Measurements from ENCODE around the gene SPC24. TPM values are rescaled to one million over a fixed set of nuclear protein-coding genes. Genes with fewer than 3 reads are reported as not detected.
"Not testable (repeated sequence)": the region's sequence is repeated elsewhere in the genome, so short reads cannot be mapped to it uniquely, and the experiment has no call there.

The SPC24 gene
- total RNA-seq, 1 donor from 2014 or later, result 3.8 TPM

DNA sequence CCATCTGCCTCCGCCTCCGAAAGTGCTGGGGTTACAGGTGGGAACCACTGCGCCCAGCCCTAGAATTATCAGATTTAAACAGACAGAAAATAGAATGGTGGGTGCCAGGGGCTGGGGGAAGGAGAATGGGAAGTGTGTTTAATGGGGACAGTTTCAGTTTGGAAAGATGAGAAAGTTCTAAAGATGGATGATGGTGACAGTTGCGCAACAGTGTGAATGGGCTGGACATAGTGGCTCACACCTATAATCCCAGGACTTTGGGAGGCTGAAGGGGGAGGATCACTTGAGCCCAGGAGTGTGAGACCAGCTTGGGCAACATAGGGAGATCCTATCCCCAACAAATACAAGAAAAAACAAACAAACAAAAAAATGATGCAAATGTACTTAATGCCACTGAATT lies 25.9 kb upstream of the SPC24 start:
- no peak overlapping the region for H3K4me3 Mint-ChIP-seq (ENCODE audit: unreplicated experiment)
- H3K27ac Mint-ChIP-seq (ENCODE audit: unreplicated experiment), result no peak overlapping the region
- DNase-seq, result no peak
- TF ChIP-seq, protein P1, sequence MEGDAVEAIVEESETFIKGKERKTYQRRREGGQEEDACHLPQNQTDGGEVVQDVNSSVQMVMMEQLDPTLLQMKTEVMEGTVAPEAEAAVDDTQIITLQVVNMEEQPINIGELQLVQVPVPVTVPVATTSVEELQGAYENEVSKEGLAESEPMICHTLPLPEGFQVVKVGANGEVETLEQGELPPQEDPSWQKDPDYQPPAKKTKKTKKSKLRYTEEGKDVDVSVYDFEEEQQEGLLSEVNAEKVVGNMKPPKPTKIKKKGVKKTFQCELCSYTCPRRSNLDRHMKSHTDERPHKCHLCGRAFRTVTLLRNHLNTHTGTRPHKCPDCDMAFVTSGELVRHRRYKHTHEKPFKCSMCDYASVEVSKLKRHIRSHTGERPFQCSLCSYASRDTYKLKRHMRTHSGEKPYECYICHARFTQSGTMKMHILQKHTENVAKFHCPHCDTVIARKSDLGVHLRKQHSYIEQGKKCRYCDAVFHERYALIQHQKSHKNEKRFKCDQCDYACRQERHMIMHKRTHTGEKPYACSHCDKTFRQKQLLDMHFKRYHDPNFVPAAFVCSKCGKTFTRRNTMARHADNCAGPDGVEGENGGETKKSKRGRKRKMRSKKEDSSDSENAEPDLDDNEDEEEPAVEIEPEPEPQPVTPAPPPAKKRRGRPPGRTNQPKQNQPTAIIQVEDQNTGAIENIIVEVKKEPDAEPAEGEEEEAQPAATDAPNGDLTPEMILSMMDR (IDR thresholded peaks at IDR 0.05; ENCODE audit: partially characterized antibody, unreplicated experiment), result no peak
- H3K4me1 Mint-ChIP-seq (ENCODE audit: low read depth, unreplicated experiment), result no peaks in the 10 kb centered on the region
- peaks cover 3% of the 10 kb centered on the region for H3K9me3 Mint-ChIP-seq (ENCODE audit: unreplicated experiment)
- H3K36me3 Mint-ChIP-seq (ENCODE audit: unreplicated experiment), result peaks cover 6% of the 10 kb centered on the region
- H3K27me3 Mint-ChIP-seq (ENCODE audit: unreplicated experiment), result peaks cover 2% of the 10 kb centered on the region

DNA sequence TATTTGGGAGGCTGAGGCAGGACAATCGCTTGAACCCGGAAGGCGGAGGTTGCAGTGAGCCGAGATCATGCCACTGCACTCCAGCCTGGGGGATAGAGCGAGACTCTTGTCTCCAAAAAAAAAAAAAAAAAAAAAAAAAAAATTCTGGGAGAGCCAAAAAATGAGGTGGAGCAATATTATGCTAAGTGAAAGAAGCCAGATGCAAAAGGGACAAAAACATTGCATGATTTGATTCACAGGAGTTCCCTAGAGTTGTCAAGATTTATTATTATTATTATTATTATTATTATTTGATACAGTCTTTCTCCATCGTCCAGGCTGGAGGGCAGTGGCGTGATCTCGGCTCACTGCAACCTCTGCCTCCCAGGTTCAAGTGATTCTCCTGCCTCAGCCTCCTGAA lies 25.4 kb upstream of the SPC24 start:
- H3K36me3 Mint-ChIP-seq (ENCODE audit: unreplicated experiment); H3K27me3 Mint-ChIP-seq (ENCODE audit: unreplicated experiment); H3K4me1 Mint-ChIP-seq (ENCODE audit: low read depth, unreplicated experiment); H3K4me3 Mint-ChIP-seq (ENCODE audit: unreplicated experiment); DNase-seq; H3K27ac Mint-ChIP-seq (ENCODE audit: unreplicated experiment); H3K9me3 Mint-ChIP-seq (ENCODE audit: unreplicated experiment): not testable (repeated sequence)

GRCh38 chr19:11180346-11180745 lies 24.8 kb upstream of the SPC24 start:
- no peaks in the 10 kb centered on the region for H3K4me1 Mint-ChIP-seq (ENCODE audit: low read depth, unreplicated experiment)
- H3K4me3 Mint-ChIP-seq (ENCODE audit: unreplicated experiment), result no peak overlapping the region
- H3K36me3 Mint-ChIP-seq (ENCODE audit: unreplicated experiment), result peaks cover 6% of the 10 kb centered on the region
- TF ChIP-seq, protein P1 (IDR thresholded peaks at IDR 0.05; ENCODE audit: partially characterized antibody, unreplicated experiment), result no peak
- peaks cover 1% of the 10 kb centered on the region for H3K9me3 Mint-ChIP-seq (ENCODE audit: unreplicated experiment)
- DNase-seq, result no peak
- H3K27ac Mint-ChIP-seq (ENCODE audit: unreplicated experiment), result no peak overlapping the region
- peaks cover 2% of the 10 kb centered on the region for H3K27me3 Mint-ChIP-seq (ENCODE audit: unreplicated experiment)

DNA sequence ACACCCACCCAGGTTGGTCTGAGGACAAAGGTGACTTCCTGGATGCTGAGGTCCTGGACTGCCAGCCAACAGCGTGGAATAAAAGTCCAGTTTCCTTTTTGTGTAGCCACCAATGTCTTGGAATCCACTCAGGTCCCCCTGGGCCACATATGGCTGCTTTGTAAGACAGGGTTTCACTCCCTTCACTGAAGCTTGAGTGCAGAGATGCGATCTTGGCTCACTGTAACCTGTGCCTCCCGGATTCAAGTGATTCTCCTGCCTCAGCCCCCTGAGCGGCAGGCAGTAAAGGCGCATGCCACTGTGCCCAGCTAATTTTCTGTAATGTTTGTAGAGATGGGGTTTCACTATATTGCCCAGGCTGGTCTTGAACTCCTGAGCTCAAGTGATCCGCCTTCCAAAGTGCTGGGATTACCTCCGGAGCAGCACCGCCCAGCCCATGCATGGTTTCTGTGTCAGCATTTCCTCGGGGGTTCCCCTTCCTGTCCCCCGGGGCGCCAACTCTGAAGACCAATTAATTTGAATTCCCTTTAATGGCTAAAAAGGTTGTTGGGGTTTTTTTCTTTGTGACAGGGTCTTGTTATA lies 24.2 kb upstream of the SPC24 start:
- peaks cover 2% of the 10 kb centered on the region for H3K27me3 Mint-ChIP-seq (ENCODE audit: unreplicated experiment)
- peaks cover 1% of the 10 kb centered on the region for H3K9me3 Mint-ChIP-seq (ENCODE audit: unreplicated experiment)
- H3K4me3 Mint-ChIP-seq (ENCODE audit: unreplicated experiment), result no peak overlapping the region
- H3K27ac Mint-ChIP-seq (ENCODE audit: unreplicated experiment), result no peak overlapping the region
- no peak for DNase-seq
- TF ChIP-seq, protein P1 (IDR thresholded peaks at IDR 0.05; ENCODE audit: partially characterized antibody, unreplicated experiment), result no peak
- H3K4me1 Mint-ChIP-seq (ENCODE audit: low read depth, unreplicated experiment), result no peaks in the 10 kb centered on the region
- H3K36me3 Mint-ChIP-seq (ENCODE audit: unreplicated experiment), result peaks cover 6% of the 10 kb centered on the region

- H3K4me1 Mint-ChIP-seq (ENCODE audit: low read depth, unreplicated experiment); H3K9me3 Mint-ChIP-seq (ENCODE audit: unreplicated experiment); H3K27ac Mint-ChIP-seq (ENCODE audit: unreplicated experiment); H3K27me3 Mint-ChIP-seq (ENCODE audit: unreplicated experiment); H3K36me3 Mint-ChIP-seq (ENCODE audit: unreplicated experiment); DNase-seq; H3K4me3 Mint-ChIP-seq (ENCODE audit: unreplicated experiment): not testable (repeated sequence)
Measured at GRCh38 chr19:11179145-11179465, 23.5 kb upstream of the SPC24 start.

DNA sequence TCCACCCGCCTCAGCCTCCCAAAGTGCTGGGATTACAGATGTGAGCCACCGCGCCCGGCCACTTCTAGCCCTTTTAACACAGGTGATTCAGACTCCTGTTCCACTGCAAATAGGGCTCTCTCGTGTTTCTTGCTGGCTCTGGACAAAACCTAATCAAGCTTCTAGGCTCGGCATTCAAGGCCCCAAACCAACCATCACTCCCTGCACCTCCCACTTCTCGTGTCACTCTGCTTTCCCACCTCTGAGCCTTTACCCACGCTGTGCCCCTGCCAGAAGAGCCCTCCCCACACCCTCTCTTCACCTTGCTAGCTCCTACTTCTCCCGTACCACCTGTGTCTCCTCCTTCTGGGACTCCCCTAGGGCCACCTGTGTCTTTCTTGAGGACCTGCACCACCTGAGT lies 22.0 kb upstream of the SPC24 start:
- H3K27me3 Mint-ChIP-seq (ENCODE audit: unreplicated experiment), result peaks cover 3% of the 10 kb centered on the region
- H3K36me3 Mint-ChIP-seq (ENCODE audit: unreplicated experiment), result no peaks in the 10 kb centered on the region
- DNase-seq, result no peak
- no peak overlapping the region for H3K4me3 Mint-ChIP-seq (ENCODE audit: unreplicated experiment)
- H3K4me1 Mint-ChIP-seq (ENCODE audit: low read depth, unreplicated experiment), result no peaks in the 10 kb centered on the region
- TF ChIP-seq, protein P1 (IDR thresholded peaks at IDR 0.05; ENCODE audit: partially characterized antibody, unreplicated experiment), result no peak
- H3K9me3 Mint-ChIP-seq (ENCODE audit: unreplicated experiment), result peaks cover 1% of the 10 kb centered on the region
- H3K27ac Mint-ChIP-seq (ENCODE audit: unreplicated experiment), result no peak overlapping the region

Data from glutamatergic neuron (in vitro differentiated cells).